Erythroblast (primary cell): ENCODE measurements around the gene TMEM108.

Experiments used
- GATA1 ChIP-seq: IDR thresholded peaks from 2 replicates; pipeline ENCODE4 v1.6.1; 2011; ENCODE audit warnings: low read depth, mild to moderate bottlenecking, control low read depth, low read length, moderate library complexity
- POLR2A ChIP-seq: IDR thresholded peaks from 2 replicates; pipeline ENCODE4 v1.6.1; 2011; ENCODE audit warnings: mild to moderate bottlenecking, low read length

- TF ChIP-seq POLR2A (no peak), GATA1 (no peak)
Measured at GRCh38 chr3:133428552-133428951, 390.4 kb downstream of the TMEM108 start.
